WTC11 (cell line): ENCODE results near the gene SH2B3.

Experiments used
- CTCF ChIP-seq: fragments of 200-600 bp; IDR thresholded peaks from 2 replicates; pipeline ENCODE4 v1.8.0; 2022; ENCODE audit warnings: antibody characterized with exemption
- E2F1 ChIP-seq: sonication (generic); formaldehyde crosslinking; IDR thresholded peaks from 2 replicates; pipeline ENCODE4 v1.8.0; 2022; ENCODE audit warnings: mild to moderate bottlenecking, missing genetic modification reagents
- ESRRA ChIP-seq: sonication (generic); formaldehyde crosslinking; IDR thresholded peaks from 2 replicates; pipeline ENCODE4 v1.8.1; 2022; ENCODE audit warnings: mild to moderate bottlenecking, missing genetic modification reagents, borderline replicate concordance
- IRF2 ChIP-seq: sonication (generic); formaldehyde crosslinking; IDR thresholded peaks from 2 replicates; pipeline ENCODE4 v1.8.0; 2022; ENCODE audit warnings: low read depth, missing genetic modification reagents, borderline replicate concordance
- NR2C2 ChIP-seq: sonication (generic); formaldehyde crosslinking; IDR thresholded peaks from 2 replicates; pipeline ENCODE4 v1.8.0; 2022; ENCODE audit warnings: mild to moderate bottlenecking, missing genetic modification reagents

- TF ChIP-seq E2F1 (CRISPR knock-in tag), result no peak
- TF ChIP-seq ESRRA (CRISPR knock-in tag), result no peak
- TF ChIP-seq NR2C2 (CRISPR knock-in tag), result no peak
- no peak for TF ChIP-seq CTCF
- TF ChIP-seq IRF2 (CRISPR knock-in tag), result no peak
Measured at GRCh38 chr12:111440631-111441030, 34.9 kb downstream of the SH2B3 start.
